Astrocyte (in vitro differentiated cells and primary cell): Measurements from ENCODE around the gene PFDN2.

ENCODE experiments used
- EZH2 ChIP-seq: IDR thresholded peaks from 2 replicates; pipeline ENCODE4 v1.6.1; 2012; ENCODE audit warnings: mild to moderate bottlenecking, low read length, inconsistent platforms; ENCODE audit not compliant: insufficient read depth
- TF ChIP-seq, protein P1 (sequence below): IDR thresholded peaks from 2 replicates; pipeline ENCODE4 v1.5.1; 2011; ENCODE audit warnings: low read depth, mild to moderate bottlenecking, inconsistent platforms, low read length, moderate library complexity; ENCODE audit not compliant: insufficient read depth

- TF ChIP-seq, protein P1, sequence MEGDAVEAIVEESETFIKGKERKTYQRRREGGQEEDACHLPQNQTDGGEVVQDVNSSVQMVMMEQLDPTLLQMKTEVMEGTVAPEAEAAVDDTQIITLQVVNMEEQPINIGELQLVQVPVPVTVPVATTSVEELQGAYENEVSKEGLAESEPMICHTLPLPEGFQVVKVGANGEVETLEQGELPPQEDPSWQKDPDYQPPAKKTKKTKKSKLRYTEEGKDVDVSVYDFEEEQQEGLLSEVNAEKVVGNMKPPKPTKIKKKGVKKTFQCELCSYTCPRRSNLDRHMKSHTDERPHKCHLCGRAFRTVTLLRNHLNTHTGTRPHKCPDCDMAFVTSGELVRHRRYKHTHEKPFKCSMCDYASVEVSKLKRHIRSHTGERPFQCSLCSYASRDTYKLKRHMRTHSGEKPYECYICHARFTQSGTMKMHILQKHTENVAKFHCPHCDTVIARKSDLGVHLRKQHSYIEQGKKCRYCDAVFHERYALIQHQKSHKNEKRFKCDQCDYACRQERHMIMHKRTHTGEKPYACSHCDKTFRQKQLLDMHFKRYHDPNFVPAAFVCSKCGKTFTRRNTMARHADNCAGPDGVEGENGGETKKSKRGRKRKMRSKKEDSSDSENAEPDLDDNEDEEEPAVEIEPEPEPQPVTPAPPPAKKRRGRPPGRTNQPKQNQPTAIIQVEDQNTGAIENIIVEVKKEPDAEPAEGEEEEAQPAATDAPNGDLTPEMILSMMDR = no peak
- no peak for TF ChIP-seq EZH2
Observed at GRCh38 chr1:161059293-161059692, 58.5 kb downstream of the PFDN2 start.
